CD4-positive, CD25-positive, alpha-beta regulatory T cell (primary cell): ENCODE data around the gene C19orf38. TPM values are rescaled to one million over a fixed set of nuclear protein-coding genes. Genes with fewer than 3 reads are reported as not detected.

Experiments used
- ATAC-seq, 2 donors: fragments of 150-1000 bp; cut with Tn5 transposase; one replicate each; pipeline ENCODE4 v1.10.0; 2021; ENCODE audit warnings: low read depth in 2 of 2, moderate number of reproducible peaks in 2 of 2, moderate library complexity in 1 of 2
- DNase-seq, 3 donors: peaks; one replicate each; pipeline versions ENCODE4 v3.0.0 to v3.0.0-alpha.2; 2012 to 2022; ENCODE audit warnings: mixed read lengths in 1 of 3
- H3K27ac ChIP-seq: one replicate; pipeline ENCODE4 v1.7.0; 2013; ENCODE audit warnings: mild to moderate bottlenecking, low read length; ENCODE audit not compliant: insufficient read depth, poor library complexity, severe bottlenecking
- H3K27me3 ChIP-seq: one replicate; pipeline ENCODE4 v1.7.0; 2013; ENCODE audit warnings: low read length; ENCODE audit not compliant: control insufficient read depth, insufficient read depth
- H3K36me3 ChIP-seq: one replicate; pipeline ENCODE4 v1.7.0; 2013; ENCODE audit warnings: mild to moderate bottlenecking, low read length, moderate library complexity; ENCODE audit not compliant: control insufficient read depth, insufficient read depth
- H3K4me1 ChIP-seq: 2 replicates; pipeline ENCODE4 v1.7.0; 2013; ENCODE audit warnings: mild to moderate bottlenecking, low read length; ENCODE audit not compliant: insufficient read depth, control insufficient read depth, poor library complexity, severe bottlenecking
- H3K4me3 ChIP-seq: one replicate; pipeline ENCODE4 v1.7.0; 2013; ENCODE audit warnings: low read depth, mild to moderate bottlenecking, low read length, moderate library complexity
- H3K9me3 ChIP-seq, 2 experiments: 1 replicate in 1 of 2; 2 replicates in 1 of 2; pipeline ENCODE4 v1.7.0; 2013; ENCODE audit warnings: low read length in 2 of 2, mild to moderate bottlenecking in 1 of 2, moderate library complexity in 1 of 2; ENCODE audit not compliant: control insufficient read depth in 2 of 2
- H3K27ac Mint-ChIP-seq, 3 donors: one replicate each; pipeline ENCODE4 v1.8.0; 2020 to 2022; ENCODE audit warnings: mild to moderate bottlenecking in 3 of 3, mixed read lengths in 3 of 3, moderate library complexity in 2 of 3
- H3K27me3 Mint-ChIP-seq: one replicate; pipeline ENCODE4 v1.8.0; 2022; ENCODE audit warnings: mild to moderate bottlenecking, mixed read lengths
- H3K36me3 Mint-ChIP-seq: one replicate; pipeline ENCODE4 v1.8.0; 2020; ENCODE audit warnings: mixed read lengths
- H3K4me1 Mint-ChIP-seq, 4 donors: one replicate each; pipeline ENCODE4 v1.8.0; 2020 to 2022; ENCODE audit warnings: mixed read lengths in 4 of 4, mild to moderate bottlenecking in 1 of 4
- H3K4me3 Mint-ChIP-seq, 4 donors: one replicate each; pipeline ENCODE4 v1.8.0; 2020 to 2022; ENCODE audit warnings: mild to moderate bottlenecking in 4 of 4, mixed read lengths in 4 of 4, moderate library complexity in 3 of 4
- H3K9me3 Mint-ChIP-seq, 7 donors: one replicate each; pipeline ENCODE4 v1.8.0; 2020 to 2022; ENCODE audit warnings: mixed read lengths in 7 of 7, mild to moderate bottlenecking in 3 of 7, moderate library complexity in 2 of 7
- polyA plus RNA-seq, 4 donors: library from polyadenylated mRNA; unstranded; fragments of 300-500 nt; fragmentation: Illumina TruSeq; gene quantifications; one replicate each; pipeline ENCODE4 v1.2.3, GENCODE V29; 2021
- total RNA-seq: library from RNA; stranded (reverse); gene quantifications from one replicate; pipeline ENCODE4 v1.2.3, GENCODE V29; 2022

The C19orf38 gene
- total RNA-seq (0.49 TPM), polyA plus RNA-seq (1 to 10 TPM in 1 of 4 donors, under 1 TPM in 2, not detected in 1; 0.40 to 1.1 (median 0.67) TPM)

GRCh38 chr19:10848230-10848856 lies at the start of gene C19orf38:
C19orf38 (plus strand) TSS chr19:10848415; CDS start chr19:10848509, 94 bp downstream.
- Histone ChIP-seq H3K27me3 (no peaks in the 10 kb centered on the region), H3K9me3 (peaks cover 7% of the 10 kb centered on the region in 2 experiments), H3K4me3 (no peak within 1 kb of the TSS), H3K36me3 (no peaks in the 10 kb centered on the region), H3K4me1 (no peaks in the 10 kb centered on the region), H3K27ac (no peak within 1 kb of the TSS)
- H3K36me3 Mint-ChIP-seq, result no peaks in the 10 kb centered on the region
- ATAC-seq (no peak), DNase-seq (no peak)
- peak within 1 kb of the TSS in 2 of 3 donors; percentile 42 to 64 for H3K27ac Mint-ChIP-seq
- peak within 1 kb of the TSS in 1 of 4 donors; percentile 16 for H3K4me3 Mint-ChIP-seq
- H3K9me3 Mint-ChIP-seq, result peaks cover 0 to 5% (median 5%) of the 10 kb centered on the region in 7 donors
- H3K4me1 Mint-ChIP-seq, result peaks cover 0 to 5% (median 3%) of the 10 kb centered on the region in 4 donors
- peaks cover 4% of the 10 kb centered on the region for H3K27me3 Mint-ChIP-seq

GRCh38 chr19:10800488-10800887 lies 47.7 kb upstream of the C19orf38 start:
- Mint-ChIP-seq H3K27ac (peak overlapping the region in 2 of 3 donors; percentile 76 to 99), H3K36me3 (peaks cover 15% of the 10 kb centered on the region), H3K27me3 (no peaks in the 10 kb centered on the region), H3K4me1 (peaks cover 11 to 37% (median 18%) of the 10 kb centered on the region in 4 donors), H3K4me3 (no peak overlapping the region), H3K9me3 (no peaks in the 10 kb centered on the region)
- DNase-seq, result no peak
- H3K9me3 ChIP-seq, result no peaks in the 10 kb centered on the region
- H3K36me3 ChIP-seq, result peaks cover 50% of the 10 kb centered on the region
- H3K4me1 ChIP-seq, result peaks cover 29% of the 10 kb centered on the region
- ATAC-seq, result no peak
- no peak overlapping the region for H3K4me3 ChIP-seq
- H3K27ac ChIP-seq, result no peak overlapping the region
- H3K27me3 ChIP-seq, result no peaks in the 10 kb centered on the region

GRCh38 chr19:10802479-10802878 lies 45.7 kb upstream of the C19orf38 start:
- no peak overlapping the region for H3K27ac ChIP-seq
- no peak overlapping the region for H3K27ac Mint-ChIP-seq
- no peak overlapping the region for H3K4me3 Mint-ChIP-seq
- H3K9me3 Mint-ChIP-seq, result no peaks in the 10 kb centered on the region
- DNase-seq (no peak), ATAC-seq (no peak)
- peaks cover 4 to 25% (median 9%) of the 10 kb centered on the region in 4 donors for H3K4me1 Mint-ChIP-seq
- peaks cover 10% of the 10 kb centered on the region for H3K4me1 ChIP-seq
- H3K27me3 Mint-ChIP-seq, result no peaks in the 10 kb centered on the region
- no peaks in the 10 kb centered on the region for H3K9me3 ChIP-seq
- no peak overlapping the region for H3K4me3 ChIP-seq
- peaks cover 49% of the 10 kb centered on the region for H3K36me3 ChIP-seq
- H3K27me3 ChIP-seq, result no peaks in the 10 kb centered on the region
- peaks cover 9% of the 10 kb centered on the region for H3K36me3 Mint-ChIP-seq

GRCh38 chr19:10803252-10803651 lies 45.0 kb upstream of the C19orf38 start:
- peaks cover 4 to 22% (median 7%) of the 10 kb centered on the region in 4 donors for H3K4me1 Mint-ChIP-seq

GRCh38 chr19:10805065-10805757 lies 43.0 kb upstream of the C19orf38 start:
- H3K4me3 ChIP-seq, result no peak overlapping the region
- Mint-ChIP-seq H3K4me1 (peaks cover 9 to 25% (median 15%) of the 10 kb centered on the region in 4 donors), H3K4me3 (no peak overlapping the region), H3K36me3 (peaks cover 23% of the 10 kb centered on the region), H3K9me3 (no peaks in the 10 kb centered on the region), H3K27me3 (no peaks in the 10 kb centered on the region), H3K27ac (peak overlapping the region; percentile 2 to 65 (median 28))
- no peaks in the 10 kb centered on the region for H3K27me3 ChIP-seq
- DNase-seq (no peak), ATAC-seq (no peak)
- H3K36me3 ChIP-seq, result peaks cover 53% of the 10 kb centered on the region
- peaks cover 10% of the 10 kb centered on the region for H3K4me1 ChIP-seq
- H3K9me3 ChIP-seq, result no peaks in the 10 kb centered on the region
- H3K27ac ChIP-seq, result no peak overlapping the region

More at GRCh38 chr19:10803252-10803651, 45.0 kb upstream of the C19orf38 start:
- ATAC-seq, result no peak
- Mint-ChIP-seq H3K27me3 (no peaks in the 10 kb centered on the region), H3K9me3 (no peaks in the 10 kb centered on the region), H3K27ac (no peak overlapping the region), H3K4me3 (no peak overlapping the region), H3K36me3 (peaks cover 12% of the 10 kb centered on the region)
- H3K4me3 ChIP-seq, result no peak overlapping the region
- H3K27ac ChIP-seq, result no peak overlapping the region
- H3K9me3 ChIP-seq, result no peaks in the 10 kb centered on the region
- no peaks in the 10 kb centered on the region for H3K27me3 ChIP-seq
- DNase-seq, result no peak
- peaks cover 49% of the 10 kb centered on the region for H3K36me3 ChIP-seq
- peaks cover 2% of the 10 kb centered on the region for H3K4me1 ChIP-seq

GRCh38 chr19:10805758-10806247 lies 42.4 kb upstream of the C19orf38 start:
- Histone ChIP-seq H3K27me3 (no peaks in the 10 kb centered on the region), H3K27ac (no peak overlapping the region), H3K4me1 (peaks cover 10% of the 10 kb centered on the region), H3K9me3 (no peaks in the 10 kb centered on the region), H3K4me3 (no peak overlapping the region), H3K36me3 (peaks cover 49% of the 10 kb centered on the region)
- no peak for DNase-seq
- no peaks in the 10 kb centered on the region for H3K27me3 Mint-ChIP-seq
- ATAC-seq, result no peak
- peaks cover 23% of the 10 kb centered on the region for H3K36me3 Mint-ChIP-seq
- peak overlapping the region in 1 of 3 donors; percentile 28 for H3K27ac Mint-ChIP-seq
- no peak overlapping the region for H3K4me3 Mint-ChIP-seq
- H3K9me3 Mint-ChIP-seq, result no peaks in the 10 kb centered on the region
- H3K4me1 Mint-ChIP-seq, result peaks cover 9 to 25% (median 15%) of the 10 kb centered on the region in 4 donors

- Mint-ChIP-seq H3K27me3 (no peaks in the 10 kb centered on the region), H3K4me3 (no peak overlapping the region), H3K36me3 (peaks cover 28% of the 10 kb centered on the region), H3K9me3 (no peaks in the 10 kb centered on the region), H3K4me1 (peaks cover 9 to 25% (median 15%) of the 10 kb centered on the region in 4 donors), H3K27ac (peak overlapping the region; percentile 2 to 78 (median 60))
- DNase-seq, result peak in 1 of 3 donors; percentile 64
- Histone ChIP-seq H3K27me3 (no peaks in the 10 kb centered on the region), H3K27ac (no peak overlapping the region), H3K36me3 (peaks cover 43% of the 10 kb centered on the region), H3K4me3 (peak overlapping the region; percentile 38), H3K9me3 (no peaks in the 10 kb centered on the region), H3K4me1 (peaks cover 10% of the 10 kb centered on the region)
- ATAC-seq, result peak; percentile 54 to 67
Measured at GRCh38 chr19:10808937-10809649, 39.1 kb upstream of the C19orf38 start.
